Measurements from ENCODE around the gene PRDM16.
A peak's percentile ranks its signal among the peaks of the same experiment; 100 is the strongest.

PRDM16 gene

DNA sequence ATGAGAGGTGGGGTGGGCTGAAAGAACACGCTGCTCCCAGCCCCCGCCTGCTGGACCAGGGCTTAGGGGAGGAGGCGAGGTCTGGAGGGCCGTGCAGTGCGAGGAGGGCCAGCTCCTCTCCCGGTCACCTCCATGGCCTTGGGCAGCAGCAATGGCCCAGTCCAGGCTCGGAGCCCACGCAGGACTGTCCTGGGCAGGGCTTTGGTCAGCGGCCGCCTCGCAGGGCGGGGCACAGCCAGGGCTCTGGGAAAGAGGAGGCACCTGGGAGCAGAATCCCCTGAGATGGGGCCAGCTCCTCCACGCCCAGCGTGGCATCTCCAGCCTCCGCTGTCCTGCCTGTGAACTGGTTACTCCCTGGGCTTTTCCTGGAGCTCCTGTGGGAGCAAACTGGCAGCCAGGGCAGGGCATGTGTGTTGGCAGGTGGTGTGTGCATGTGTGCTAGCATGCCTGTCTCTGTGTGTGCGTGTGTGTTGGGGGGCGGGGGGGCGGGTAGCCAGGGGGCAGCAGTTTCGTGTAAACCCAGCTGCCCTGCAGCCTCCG is 412.9 kb downstream of the PRDM16 start:
- DNase-seq (ENCODE audit: extremely low read depth, insufficient read length): no peak
- H3K27me3 ChIP-seq (replicated peaks; ENCODE audit: control insufficient read depth, insufficient read depth, low read length): no peaks in the 10 kb centered on the region
- H3K4me3 ChIP-seq (replicated peaks; ENCODE audit: low read depth, low read length): no peak overlapping the region
- TF ChIP-seq CTCF (IDR thresholded peaks at IDR 0.05; ENCODE audit: insufficient read depth, low read length, poor library complexity, severe bottlenecking): no peak
- H3K36me3 ChIP-seq (ENCODE audit: control insufficient read depth, insufficient read depth, low read length): no peaks in the 10 kb centered on the region

DNA sequence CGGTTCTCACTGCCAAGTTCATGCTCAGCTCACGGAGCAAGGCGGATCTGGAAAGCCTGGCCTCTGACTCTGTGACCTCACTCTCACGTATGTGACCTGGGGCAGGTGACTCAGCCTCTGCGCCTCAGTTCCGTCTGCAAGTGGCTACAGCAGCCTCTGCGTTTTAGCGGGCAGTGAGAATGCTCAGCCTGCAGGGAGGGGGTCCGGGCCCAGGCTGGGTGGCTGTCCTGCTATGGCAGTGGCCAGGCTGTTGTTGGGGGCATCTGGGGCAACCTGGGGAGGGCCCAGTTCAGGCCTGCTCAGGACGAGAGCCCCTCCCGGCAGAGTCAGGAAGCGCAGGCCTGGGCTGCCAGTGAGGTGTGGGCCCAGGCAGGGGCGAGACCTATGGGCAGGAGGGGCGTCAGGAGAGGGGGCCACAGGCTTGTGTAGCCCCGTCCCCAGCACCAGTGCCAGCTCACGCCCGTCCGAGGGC is 413.4 kb downstream of the PRDM16 start:
- no peak overlapping the region for H3K4me3 ChIP-seq (replicated peaks; ENCODE audit: low read depth, low read length)

DNA sequence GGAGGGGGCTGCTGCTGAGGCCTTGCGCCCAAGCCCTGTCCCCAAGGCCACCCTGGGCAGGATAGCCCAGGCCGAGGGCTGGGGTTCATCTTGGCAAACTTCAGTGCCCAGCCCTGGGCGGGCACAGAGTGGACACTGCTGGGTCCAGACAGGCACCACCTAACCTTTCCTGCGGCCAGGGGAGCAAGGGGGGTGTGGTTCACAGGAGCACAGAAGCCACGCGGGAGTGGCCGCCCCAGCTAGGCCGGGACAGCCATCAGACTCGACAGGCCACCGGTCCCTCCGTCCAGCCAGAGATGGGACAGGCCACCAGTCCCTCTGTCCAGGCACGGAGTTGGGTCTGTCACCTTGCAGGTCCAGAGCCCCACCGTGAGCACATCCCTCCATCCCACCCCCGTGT is 414.4 kb downstream of the PRDM16 start:
- DNase-seq (ENCODE audit: extremely low read depth, insufficient read length): no peak
- no peaks in the 10 kb centered on the region for H3K36me3 ChIP-seq (ENCODE audit: control insufficient read depth, insufficient read depth, low read length)
- no peak overlapping the region for H3K4me3 ChIP-seq (replicated peaks; ENCODE audit: low read depth, low read length)
- no peak for TF ChIP-seq CTCF (IDR thresholded peaks at IDR 0.05; ENCODE audit: insufficient read depth, low read length, poor library complexity, severe bottlenecking)
- H3K27me3 ChIP-seq (replicated peaks; ENCODE audit: control insufficient read depth, insufficient read depth, low read length): no peaks in the 10 kb centered on the region

More for the DNA sequence above, 413.4 kb downstream of the PRDM16 start:
- no peak for DNase-seq (ENCODE audit: extremely low read depth, insufficient read length)
- Histone ChIP-seq H3K36me3 (ENCODE audit: control insufficient read depth, insufficient read depth, low read length) (no peaks in the 10 kb centered on the region), H3K27me3 (replicated peaks; ENCODE audit: control insufficient read depth, insufficient read depth, low read length) (no peaks in the 10 kb centered on the region)
- peak; percentile 24 for TF ChIP-seq CTCF (IDR thresholded peaks at IDR 0.05; ENCODE audit: insufficient read depth, low read length, poor library complexity, severe bottlenecking)

DNA sequence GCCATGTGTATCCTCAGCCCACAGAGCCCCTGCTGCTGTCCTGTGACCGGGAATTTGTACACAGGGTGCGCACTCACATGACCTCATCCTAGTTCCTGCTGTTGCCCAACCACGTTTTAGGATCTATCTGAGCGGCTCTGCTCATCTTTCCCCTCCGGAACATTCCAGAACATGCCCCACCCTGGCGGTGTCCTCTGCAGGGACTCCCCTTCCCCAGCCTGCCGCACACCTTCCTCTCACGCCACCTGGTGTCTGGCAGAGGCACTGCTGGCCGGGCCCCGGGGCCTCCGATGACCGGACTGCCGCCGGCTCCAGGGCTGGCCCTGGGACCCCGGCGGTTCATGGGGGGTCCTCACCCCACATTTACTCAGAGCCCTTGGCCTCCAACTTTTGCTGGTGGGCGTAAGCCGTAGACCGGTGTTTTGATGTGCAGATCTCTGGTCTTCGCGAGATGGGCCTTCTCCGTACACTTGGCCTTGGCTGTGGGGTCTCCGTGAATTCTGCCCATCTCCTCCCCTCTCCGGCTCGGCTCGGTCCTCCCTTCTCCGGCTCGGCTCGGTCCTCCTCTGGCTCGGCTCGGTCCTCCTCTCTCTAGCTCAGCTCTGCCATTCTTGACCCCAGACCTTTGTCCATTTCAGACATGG is 414.9 kb downstream of the PRDM16 start:
- peak; percentile 89 for TF ChIP-seq CTCF (IDR thresholded peaks at IDR 0.05; ENCODE audit: insufficient read depth, low read length, poor library complexity, severe bottlenecking)
- H3K4me3 ChIP-seq (replicated peaks; ENCODE audit: low read depth, low read length): no peak overlapping the region
- DNase-seq (ENCODE audit: extremely low read depth, insufficient read length): no peak

DNA sequence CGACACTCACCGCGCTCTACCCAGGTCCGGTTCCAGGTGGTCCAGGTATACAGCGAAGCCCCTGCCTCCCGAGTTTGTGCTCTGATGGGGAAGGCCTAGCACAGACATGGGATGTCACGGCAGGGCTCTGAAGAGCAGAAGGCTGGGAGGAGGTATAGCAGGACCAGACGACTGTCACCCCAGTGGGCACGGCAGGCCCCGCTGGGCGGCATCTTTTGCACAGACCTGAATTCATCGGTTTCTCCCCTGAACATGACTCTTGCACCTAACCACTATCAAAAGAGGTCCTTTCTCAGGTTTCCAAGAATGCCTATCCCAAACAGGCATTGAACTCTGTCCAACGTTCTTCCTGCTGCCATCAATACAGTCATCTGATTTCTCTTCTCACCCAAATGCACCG is 416.0 kb downstream of the PRDM16 start:
- Histone ChIP-seq H3K27me3 (replicated peaks; ENCODE audit: control insufficient read depth, insufficient read depth, low read length) (no peaks in the 10 kb centered on the region), H3K36me3 (ENCODE audit: control insufficient read depth, insufficient read depth, low read length) (no peaks in the 10 kb centered on the region), H3K4me3 (replicated peaks; ENCODE audit: low read depth, low read length) (no peak overlapping the region)
- no peak for DNase-seq (ENCODE audit: extremely low read depth, insufficient read length)
- no peak for TF ChIP-seq CTCF (IDR thresholded peaks at IDR 0.05; ENCODE audit: insufficient read depth, low read length, poor library complexity, severe bottlenecking)

More for the DNA sequence above, 414.9 kb downstream of the PRDM16 start:
- Histone ChIP-seq H3K36me3 (ENCODE audit: control insufficient read depth, insufficient read depth, low read length) (no peaks in the 10 kb centered on the region), H3K27me3 (replicated peaks; ENCODE audit: control insufficient read depth, insufficient read depth, low read length) (no peaks in the 10 kb centered on the region)

All from GM06990 (cell line).